ENCODE results near the gene DPP10. TPM values are rescaled to one million over a fixed set of nuclear protein-coding genes. Genes with fewer than 3 reads are reported as not detected.

The DPP10 gene
- total RNA-seq, 1 experiment from 2014 or later = not detected

GRCh38 chr2:115543024-115543423 is 1100.6 kb downstream of the DPP10 start:
- BruUV-seq (replicated peaks) = no TSS peak
- ChIA-PET CTCF (no interaction called here), POLR2A (no interaction called here)
- Histone ChIP-seq H3K4me1 (ENCODE audit: control insufficient read depth, insufficient read depth, low read length) (no peaks in the 10 kb centered on the region), H3K36me3 (ENCODE audit: control insufficient read depth, insufficient read depth, low read length) (no peaks in the 10 kb centered on the region), H3K27ac (ENCODE audit: low read length) (no peak overlapping the region), H3K4me3 (ENCODE audit: low read depth in 2 of 2, low read length in 2 of 2) (no peak overlapping the region), H3K27me3 (ENCODE audit: control insufficient read depth, insufficient read depth, low read length) (no peaks in the 10 kb centered on the region), H3K9me3 (ENCODE audit: control insufficient read depth, insufficient read depth, low read depth, low read length) (no peaks in the 10 kb centered on the region)
- intact Hi-C loops (cut with micrococcal nuclease; ENCODE audit: unreplicated experiment) = no loop called here
- no peak for DNase-seq (ENCODE audit: low read depth, low spot score)
- ATAC-seq = no peak
- no peak for TF ChIP-seq TCF7L2 (IDR thresholded peaks at IDR 0.05; ENCODE audit: low read depth, low read length)
- in situ Hi-C loops (cut with HindIII; ENCODE audit: low pct_unique_long_range_greater_than_20kb, low sequenced_read_pairs) = no loop called here

DNA sequence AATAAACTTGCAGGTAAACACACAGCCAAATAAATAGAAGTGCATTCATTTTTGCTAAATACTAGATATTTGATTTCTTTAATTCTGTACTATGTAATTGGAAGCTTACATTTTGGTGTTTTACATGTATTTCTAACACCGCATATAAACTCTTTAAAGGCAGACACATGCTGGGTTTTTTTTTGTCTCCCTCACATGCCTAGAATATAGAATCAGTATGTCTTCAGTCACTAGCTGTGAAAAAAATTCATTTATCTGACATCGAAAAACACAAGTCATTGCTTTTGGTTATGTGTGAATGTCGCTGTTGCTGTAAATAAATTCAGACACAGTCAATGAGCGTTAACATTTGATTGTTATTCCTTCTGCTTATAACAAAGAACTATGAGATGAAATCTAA is 1101.0 kb downstream of the DPP10 start:
- intact Hi-C loops (cut with micrococcal nuclease; ENCODE audit: unreplicated experiment) = no loop called here
- H3K4me3 ChIP-seq (ENCODE audit: low read depth in 2 of 2, low read length in 2 of 2) = no peak overlapping the region
- no peak for TF ChIP-seq POLR2AphosphoS5 (IDR thresholded peaks at IDR 0.05; ENCODE audit: low read depth, low read length)
- TF ChIP-seq, protein P1, sequence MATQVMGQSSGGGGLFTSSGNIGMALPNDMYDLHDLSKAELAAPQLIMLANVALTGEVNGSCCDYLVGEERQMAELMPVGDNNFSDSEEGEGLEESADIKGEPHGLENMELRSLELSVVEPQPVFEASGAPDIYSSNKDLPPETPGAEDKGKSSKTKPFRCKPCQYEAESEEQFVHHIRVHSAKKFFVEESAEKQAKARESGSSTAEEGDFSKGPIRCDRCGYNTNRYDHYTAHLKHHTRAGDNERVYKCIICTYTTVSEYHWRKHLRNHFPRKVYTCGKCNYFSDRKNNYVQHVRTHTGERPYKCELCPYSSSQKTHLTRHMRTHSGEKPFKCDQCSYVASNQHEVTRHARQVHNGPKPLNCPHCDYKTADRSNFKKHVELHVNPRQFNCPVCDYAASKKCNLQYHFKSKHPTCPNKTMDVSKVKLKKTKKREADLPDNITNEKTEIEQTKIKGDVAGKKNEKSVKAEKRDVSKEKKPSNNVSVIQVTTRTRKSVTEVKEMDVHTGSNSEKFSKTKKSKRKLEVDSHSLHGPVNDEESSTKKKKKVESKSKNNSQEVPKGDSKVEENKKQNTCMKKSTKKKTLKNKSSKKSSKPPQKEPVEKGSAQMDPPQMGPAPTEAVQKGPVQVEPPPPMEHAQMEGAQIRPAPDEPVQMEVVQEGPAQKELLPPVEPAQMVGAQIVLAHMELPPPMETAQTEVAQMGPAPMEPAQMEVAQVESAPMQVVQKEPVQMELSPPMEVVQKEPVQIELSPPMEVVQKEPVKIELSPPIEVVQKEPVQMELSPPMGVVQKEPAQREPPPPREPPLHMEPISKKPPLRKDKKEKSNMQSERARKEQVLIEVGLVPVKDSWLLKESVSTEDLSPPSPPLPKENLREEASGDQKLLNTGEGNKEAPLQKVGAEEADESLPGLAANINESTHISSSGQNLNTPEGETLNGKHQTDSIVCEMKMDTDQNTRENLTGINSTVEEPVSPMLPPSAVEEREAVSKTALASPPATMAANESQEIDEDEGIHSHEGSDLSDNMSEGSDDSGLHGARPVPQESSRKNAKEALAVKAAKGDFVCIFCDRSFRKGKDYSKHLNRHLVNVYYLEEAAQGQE (IDR thresholded peaks at IDR 0.05; ENCODE audit: insufficient read depth in 1 of 2, low read depth in 2 of 2, low read length in 1 of 2) = no peak
- no peak for TF ChIP-seq TCF7L2 (IDR thresholded peaks at IDR 0.05; ENCODE audit: low read depth, low read length)
- TF ChIP-seq SIN3A (IDR thresholded peaks at IDR 0.05; ENCODE audit: borderline replicate concordance, insufficient read depth, low read depth, low read length) = no peak
- H3K36me3 ChIP-seq (ENCODE audit: control insufficient read depth, insufficient read depth, low read length) = no peaks in the 10 kb centered on the region
- ChIA-PET POLR2A (no interaction called here), CTCF (no interaction called here)
- H3K27ac ChIP-seq (ENCODE audit: low read length) = no peak overlapping the region
- no peak for DNase-seq (ENCODE audit: low read depth, low spot score)
- BruUV-seq (replicated peaks) = no TSS peak
- H3K9me3 ChIP-seq (ENCODE audit: control insufficient read depth, insufficient read depth, low read depth, low read length) = no peaks in the 10 kb centered on the region
- H3K4me1 ChIP-seq (ENCODE audit: control insufficient read depth, insufficient read depth, low read length) = no peaks in the 10 kb centered on the region
- no peaks in the 10 kb centered on the region for H3K27me3 ChIP-seq (ENCODE audit: control insufficient read depth, insufficient read depth, low read length)
- ATAC-seq = no peak
- in situ Hi-C loops (cut with HindIII; ENCODE audit: low pct_unique_long_range_greater_than_20kb, low sequenced_read_pairs) = no loop called here

GRCh38 chr2:115549611-115550130 is 1107.2 kb downstream of the DPP10 start:
- intact Hi-C loops (cut with micrococcal nuclease; ENCODE audit: unreplicated experiment) = no loop called here
- H3K4me1 ChIP-seq (ENCODE audit: control insufficient read depth, insufficient read depth, low read length) = no peaks in the 10 kb centered on the region
- no peaks in the 10 kb centered on the region for H3K27me3 ChIP-seq (ENCODE audit: control insufficient read depth, insufficient read depth, low read length)
- no peaks in the 10 kb centered on the region for H3K36me3 ChIP-seq (ENCODE audit: control insufficient read depth, insufficient read depth, low read length)
- H3K4me3 ChIP-seq (ENCODE audit: low read depth in 2 of 2, low read length in 2 of 2) = no peak overlapping the region
- CTCF ChIA-PET = no interaction called here
- ATAC-seq = no peak
- POLR2A ChIA-PET = no interaction called here
- TF ChIP-seq SIN3A (IDR thresholded peaks at IDR 0.05; ENCODE audit: borderline replicate concordance, insufficient read depth, low read depth, low read length) (no peak), POLR2AphosphoS5 (IDR thresholded peaks at IDR 0.05; ENCODE audit: low read depth, low read length) (no peak), TCF7L2 (IDR thresholded peaks at IDR 0.05; ENCODE audit: low read depth, low read length) (no peak)
- TF ChIP-seq, protein P1 (IDR thresholded peaks at IDR 0.05; ENCODE audit: insufficient read depth in 1 of 2, low read depth in 2 of 2, low read length in 1 of 2) = no peak
- TF ChIP-seq, protein P2, sequence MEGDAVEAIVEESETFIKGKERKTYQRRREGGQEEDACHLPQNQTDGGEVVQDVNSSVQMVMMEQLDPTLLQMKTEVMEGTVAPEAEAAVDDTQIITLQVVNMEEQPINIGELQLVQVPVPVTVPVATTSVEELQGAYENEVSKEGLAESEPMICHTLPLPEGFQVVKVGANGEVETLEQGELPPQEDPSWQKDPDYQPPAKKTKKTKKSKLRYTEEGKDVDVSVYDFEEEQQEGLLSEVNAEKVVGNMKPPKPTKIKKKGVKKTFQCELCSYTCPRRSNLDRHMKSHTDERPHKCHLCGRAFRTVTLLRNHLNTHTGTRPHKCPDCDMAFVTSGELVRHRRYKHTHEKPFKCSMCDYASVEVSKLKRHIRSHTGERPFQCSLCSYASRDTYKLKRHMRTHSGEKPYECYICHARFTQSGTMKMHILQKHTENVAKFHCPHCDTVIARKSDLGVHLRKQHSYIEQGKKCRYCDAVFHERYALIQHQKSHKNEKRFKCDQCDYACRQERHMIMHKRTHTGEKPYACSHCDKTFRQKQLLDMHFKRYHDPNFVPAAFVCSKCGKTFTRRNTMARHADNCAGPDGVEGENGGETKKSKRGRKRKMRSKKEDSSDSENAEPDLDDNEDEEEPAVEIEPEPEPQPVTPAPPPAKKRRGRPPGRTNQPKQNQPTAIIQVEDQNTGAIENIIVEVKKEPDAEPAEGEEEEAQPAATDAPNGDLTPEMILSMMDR (IDR thresholded peaks at IDR 0.05) = no peak
- BruUV-seq (replicated peaks) = no TSS peak
- DNase-seq (ENCODE audit: low read depth, low spot score) = no peak
- H3K9me3 ChIP-seq (ENCODE audit: control insufficient read depth, insufficient read depth, low read depth, low read length) = no peaks in the 10 kb centered on the region
- no peak overlapping the region for H3K27ac ChIP-seq (ENCODE audit: low read length)
- in situ Hi-C loops (cut with HindIII; ENCODE audit: low pct_unique_long_range_greater_than_20kb, low sequenced_read_pairs) = no loop called here
